Measurements from ENCODE around the gene SEC16B.

SEC16B gene

GRCh38 chr1:177978530-177978929, 8.7 kb upstream of the SEC16B start:
- no peak for DNase-seq

- peak; percentile 40 for DNase-seq
These were observed 7.3 kb upstream of the SEC16B start for GRCh38 chr1:177977141-177977540.

- DNase-seq, result no peak
These were observed 6.7 kb upstream of the SEC16B start for GRCh38 chr1:177976596-177976995.

GRCh38 chr1:177975588-177976495, 6.0 kb upstream of the SEC16B start:
- DNase-seq, result no peak

- DNase-seq, result no peak
These were observed 3.7 kb upstream of the SEC16B start for GRCh38 chr1:177973585-177973984.

GRCh38 chr1:177969109-177969508, 749 bp downstream of the SEC16B start:
- no peak for DNase-seq

GRCh38 chr1:177966199-177966598, 3.7 kb downstream of the SEC16B start:
- no peak for DNase-seq

GRCh38 chr1:177965293-177965692, 4.6 kb downstream of the SEC16B start:
- DNase-seq, result no peak

- no peak for DNase-seq
These were observed 5.5 kb downstream of the SEC16B start for GRCh38 chr1:177964336-177964735.

- no peak for DNase-seq
These were observed 8.8 kb downstream of the SEC16B start for GRCh38 chr1:177960939-177961622.

- peak; percentile 39 for DNase-seq
These were observed 9.9 kb downstream of the SEC16B start for GRCh38 chr1:177959811-177960515.

GRCh38 chr1:177958092-177958491, 11.8 kb downstream of the SEC16B start:
- no peak for DNase-seq

GRCh38 chr1:177954076-177954475, 15.8 kb downstream of the SEC16B start:
- DNase-seq, result no peak

- no peak for DNase-seq
These were observed 16.3 kb downstream of the SEC16B start for GRCh38 chr1:177953549-177953948.

GRCh38 chr1:177952691-177953090, 17.2 kb downstream of the SEC16B start:
- DNase-seq, result no peak

- DNase-seq, result no peak
These were observed 17.6 kb downstream of the SEC16B start for GRCh38 chr1:177952249-177952648.

GRCh38 chr1:177950506-177950905, 19.4 kb downstream of the SEC16B start:
- no peak for DNase-seq

- DNase-seq, result peak; percentile 52
These were observed 21.4 kb downstream of the SEC16B start for GRCh38 chr1:177948336-177948972.

GRCh38 chr1:177947623-177948022, 22.2 kb downstream of the SEC16B start:
- DNase-seq, result no peak

GRCh38 chr1:177945943-177946650, 23.8 kb downstream of the SEC16B start:
- peak; percentile 75 for DNase-seq

- DNase-seq, result no peak
These were observed 25.6 kb downstream of the SEC16B start for GRCh38 chr1:177944016-177944949.

Measured in NCI-H1694 (cell line).